HG02759 (cell line): ENCODE results near the gene DNAJC19.

Source experiments
- ATAC-seq: cut with Tn5 transposase; IDR thresholded peaks from one replicate; pipeline ENCODE4 v1.9.1; 2021; ENCODE audit warnings: mild to moderate bottlenecking, moderate library complexity; ENCODE audit not compliant: unreplicated experiment

The DNAJC19 gene

GRCh38 chr3:180961552-180961951 is 28.0 kb downstream of the DNAJC19 start:
- ATAC-seq = no peak

GRCh38 chr3:180961087-180961486 is 28.4 kb downstream of the DNAJC19 start:
- ATAC-seq = no peak

GRCh38 chr3:180959691-180960090 is 29.8 kb downstream of the DNAJC19 start:
- no peak for ATAC-seq

GRCh38 chr3:180947761-180948390 is 41.7 kb downstream of the DNAJC19 start:
- peak; percentile 67 for ATAC-seq

GRCh38 chr3:180940826-180941225 is 48.7 kb downstream of the DNAJC19 start:
- no peak for ATAC-seq

GRCh38 chr3:180934638-180935037 is 54.9 kb downstream of the DNAJC19 start:
- ATAC-seq = no peak
